Measurements from ENCODE around the gene GOLGA6L2.

- TF ChIP-seq CTCF (IDR thresholded peaks at IDR 0.05) (no peak), ZFX (IDR thresholded peaks at IDR 0.05; ENCODE audit: borderline replicate concordance) (no peak)
These were observed 30.4 kb downstream of the GOLGA6L2 start for GRCh38 chr15:23416349-23417276.

All from 22Rv1 (cell line).